Measurements from ENCODE around the gene SORL1.
A peak's percentile ranks its signal among the peaks of the same experiment; 100 is the strongest.

The SORL1 gene

DNA sequence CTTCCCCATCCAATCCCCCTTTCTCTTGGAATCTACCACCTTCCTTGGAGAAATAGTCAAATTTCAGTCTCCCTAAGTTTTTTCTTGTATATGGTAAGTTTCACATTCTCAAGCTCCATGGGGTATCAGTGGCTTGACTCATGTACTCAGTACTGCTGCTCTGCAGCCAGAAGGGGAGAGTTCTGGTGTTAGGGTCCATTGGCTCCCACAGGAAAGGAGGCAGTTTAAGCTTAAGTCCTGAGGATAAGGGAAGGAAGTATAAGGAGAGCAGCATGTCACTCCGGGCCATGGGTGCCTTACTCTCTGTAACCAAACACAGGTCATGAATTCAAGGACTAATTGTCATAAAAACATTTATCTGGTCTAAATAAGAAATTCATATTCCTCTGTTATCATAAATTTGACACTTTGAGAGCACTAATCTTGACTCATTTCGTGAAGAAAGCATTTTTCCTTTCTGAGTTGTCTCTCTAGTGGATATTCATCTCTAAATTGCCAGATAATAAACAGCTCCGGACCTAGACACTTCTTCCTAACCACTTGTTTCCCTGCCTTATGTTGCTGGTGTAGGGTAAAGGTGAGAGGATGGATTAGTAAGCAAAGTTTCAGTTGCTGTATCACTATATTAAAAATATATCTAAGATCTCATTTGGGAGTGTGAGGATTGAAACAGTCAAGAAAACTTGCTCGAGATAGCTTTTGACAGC lies 20.1 kb upstream of the SORL1 start:
- no peaks in the 10 kb centered on the region for H3K36me3 ChIP-seq
- peaks cover 79 to 96% of the 10 kb centered on the region in 2 experiments for H3K4me1 ChIP-seq (ENCODE audit: control insufficient read depth in 1 of 2, insufficient read depth in 1 of 2, low read depth in 1 of 2, low read length in 1 of 2)
- H3K4me3 ChIP-seq (ENCODE audit: low read depth in 1 of 2, low read length in 1 of 2): no peak overlapping the region
- TF ChIP-seq, protein P1, sequence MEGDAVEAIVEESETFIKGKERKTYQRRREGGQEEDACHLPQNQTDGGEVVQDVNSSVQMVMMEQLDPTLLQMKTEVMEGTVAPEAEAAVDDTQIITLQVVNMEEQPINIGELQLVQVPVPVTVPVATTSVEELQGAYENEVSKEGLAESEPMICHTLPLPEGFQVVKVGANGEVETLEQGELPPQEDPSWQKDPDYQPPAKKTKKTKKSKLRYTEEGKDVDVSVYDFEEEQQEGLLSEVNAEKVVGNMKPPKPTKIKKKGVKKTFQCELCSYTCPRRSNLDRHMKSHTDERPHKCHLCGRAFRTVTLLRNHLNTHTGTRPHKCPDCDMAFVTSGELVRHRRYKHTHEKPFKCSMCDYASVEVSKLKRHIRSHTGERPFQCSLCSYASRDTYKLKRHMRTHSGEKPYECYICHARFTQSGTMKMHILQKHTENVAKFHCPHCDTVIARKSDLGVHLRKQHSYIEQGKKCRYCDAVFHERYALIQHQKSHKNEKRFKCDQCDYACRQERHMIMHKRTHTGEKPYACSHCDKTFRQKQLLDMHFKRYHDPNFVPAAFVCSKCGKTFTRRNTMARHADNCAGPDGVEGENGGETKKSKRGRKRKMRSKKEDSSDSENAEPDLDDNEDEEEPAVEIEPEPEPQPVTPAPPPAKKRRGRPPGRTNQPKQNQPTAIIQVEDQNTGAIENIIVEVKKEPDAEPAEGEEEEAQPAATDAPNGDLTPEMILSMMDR (IDR thresholded peaks at IDR 0.05): no peak
- peak overlapping the region; percentile 91 for H3K27ac ChIP-seq
- no peaks in the 10 kb centered on the region for H3K27me3 ChIP-seq
- H3K9me3 ChIP-seq: no peaks in the 10 kb centered on the region

DNA sequence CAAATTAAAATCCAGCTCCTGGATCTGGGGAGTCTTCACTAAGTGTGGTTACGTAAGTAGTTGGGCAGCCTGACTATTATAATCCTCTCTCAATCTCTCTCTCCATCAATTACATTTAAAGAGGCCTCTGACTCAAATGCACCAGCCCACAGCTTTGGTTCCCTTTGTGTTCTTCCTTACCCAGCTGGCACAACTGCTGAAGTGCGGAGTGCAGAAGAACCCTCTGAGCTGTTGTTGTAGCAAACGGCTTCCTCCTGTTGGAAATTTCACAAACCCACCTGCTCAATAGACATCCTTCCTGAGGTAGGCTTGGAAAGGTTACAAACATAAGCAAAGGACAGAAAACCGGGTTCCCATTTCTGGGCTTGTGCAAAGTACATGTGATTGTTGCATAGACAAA lies 17.0 kb upstream of the SORL1 start:
- H3K36me3 ChIP-seq: no peaks in the 10 kb centered on the region
- peaks cover 87 to 96% of the 10 kb centered on the region in 2 experiments for H3K4me1 ChIP-seq (ENCODE audit: control insufficient read depth in 1 of 2, insufficient read depth in 1 of 2, low read depth in 1 of 2, low read length in 1 of 2)
- H3K4me3 ChIP-seq (ENCODE audit: low read depth in 1 of 2, low read length in 1 of 2): peak overlapping the region; percentile 29 to 50
- peak overlapping the region; percentile 91 for H3K27ac ChIP-seq
- H3K9me3 ChIP-seq: no peaks in the 10 kb centered on the region
- TF ChIP-seq, protein P1 (IDR thresholded peaks at IDR 0.05): no peak
- H3K27me3 ChIP-seq: no peaks in the 10 kb centered on the region

DNA sequence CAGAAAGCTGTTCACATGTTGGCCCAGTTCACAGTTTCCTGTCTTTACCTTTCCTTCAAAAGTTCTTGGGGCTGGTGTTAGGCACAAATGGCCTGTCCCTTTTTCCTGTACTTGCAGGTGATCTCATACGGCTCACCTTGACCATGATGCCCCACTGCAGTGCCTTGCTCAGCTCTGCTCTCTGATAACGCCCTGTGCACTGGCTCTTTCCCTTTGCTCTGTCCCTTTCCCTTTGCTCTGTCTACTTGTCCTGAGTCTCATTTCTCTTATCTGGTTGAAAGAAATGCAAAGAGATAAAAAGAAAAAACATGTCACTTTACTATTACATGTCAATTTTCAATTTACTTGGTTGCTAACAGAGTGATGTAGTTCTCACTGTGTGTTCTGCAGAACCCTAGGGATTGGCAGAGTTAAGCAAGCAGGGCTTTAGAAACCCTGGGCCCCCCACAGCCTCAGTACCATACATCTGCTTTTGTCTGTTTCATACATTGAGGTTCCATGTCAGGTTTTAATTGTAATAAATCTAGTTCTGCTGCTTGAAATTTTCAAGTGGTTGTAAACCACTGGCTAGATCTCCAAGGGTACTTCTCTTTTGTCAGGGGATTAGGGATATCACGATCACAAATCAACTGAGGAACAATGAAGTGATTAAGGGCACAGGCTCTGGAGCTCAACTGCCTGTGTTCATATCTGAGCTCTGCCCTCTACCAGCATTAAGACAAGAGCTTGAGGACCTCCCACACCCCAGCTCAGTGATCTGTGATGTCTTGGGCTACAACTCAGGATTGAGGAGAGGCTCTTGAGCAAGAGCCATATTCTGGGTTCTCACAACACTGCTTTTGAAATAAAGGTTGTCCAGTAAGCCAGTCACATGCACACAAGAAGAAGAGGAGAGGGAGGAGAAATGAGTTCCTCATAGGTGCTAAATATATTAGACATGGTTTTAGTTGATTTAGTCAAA lies 16.3 kb upstream of the SORL1 start:
- Histone ChIP-seq H3K4me1 (ENCODE audit: control insufficient read depth in 1 of 2, insufficient read depth in 1 of 2, low read depth in 1 of 2, low read length in 1 of 2) (peaks cover 80 to 90% of the 10 kb centered on the region in 2 experiments), H3K9me3 (no peaks in the 10 kb centered on the region), H3K27ac (peak overlapping the region; percentile 91), H3K36me3 (no peaks in the 10 kb centered on the region), H3K27me3 (no peaks in the 10 kb centered on the region), H3K4me3 (ENCODE audit: low read depth in 1 of 2, low read length in 1 of 2) (peak overlapping the region; percentile 29 to 50)
- TF ChIP-seq, protein P1 (IDR thresholded peaks at IDR 0.05): no peak

GRCh38 chr11:121437018-121437685 lies 15.0 kb upstream of the SORL1 start:
- TF ChIP-seq, protein P1 (IDR thresholded peaks at IDR 0.05): no peak
- Histone ChIP-seq H3K36me3 (no peaks in the 10 kb centered on the region), H3K9me3 (no peaks in the 10 kb centered on the region), H3K4me1 (ENCODE audit: control insufficient read depth in 1 of 2, insufficient read depth in 1 of 2, low read depth in 1 of 2, low read length in 1 of 2) (peaks cover 76 to 82% of the 10 kb centered on the region in 2 experiments), H3K27me3 (no peaks in the 10 kb centered on the region), H3K27ac (peak overlapping the region; percentile 91), H3K4me3 (ENCODE audit: low read depth in 1 of 2, low read length in 1 of 2) (peak overlapping the region; percentile 29 to 50)

- Histone ChIP-seq H3K4me3 (ENCODE audit: low read depth in 1 of 2, low read length in 1 of 2) (peak overlapping the region; percentile 29 to 50), H3K36me3 (no peaks in the 10 kb centered on the region), H3K27me3 (no peaks in the 10 kb centered on the region), H3K27ac (peak overlapping the region; percentile 91), H3K9me3 (no peaks in the 10 kb centered on the region), H3K4me1 (ENCODE audit: control insufficient read depth in 1 of 2, insufficient read depth in 1 of 2, low read depth in 1 of 2, low read length in 1 of 2) (peaks cover 73 to 78% of the 10 kb centered on the region in 2 experiments)
- TF ChIP-seq, protein P1 (IDR thresholded peaks at IDR 0.05): no peak
Observed at GRCh38 chr11:121437686-121438078, 14.4 kb upstream of the SORL1 start.
